GM23248 (cell line): Measurements from ENCODE around the gene LRFN2.

ENCODE experiments used
- EZH2 ChIP-seq: fragments of 200-600 bp; sonication (generic); IDR thresholded peaks from 2 replicates; pipeline ENCODE4 v1.6.1; 2018; ENCODE audit warnings: antibody characterized with exemption, mild to moderate bottlenecking; ENCODE audit not compliant: insufficient read depth, poor library complexity, severe bottlenecking
- EZH2phosphoT487 ChIP-seq: fragments of 200-600 bp; sonication (generic); IDR thresholded peaks from 2 replicates; pipeline ENCODE4 v1.6.1; 2018; ENCODE audit warnings: antibody characterized with exemption, moderate library complexity, mild to moderate bottlenecking, low read depth; ENCODE audit not compliant: insufficient read depth

DNA sequence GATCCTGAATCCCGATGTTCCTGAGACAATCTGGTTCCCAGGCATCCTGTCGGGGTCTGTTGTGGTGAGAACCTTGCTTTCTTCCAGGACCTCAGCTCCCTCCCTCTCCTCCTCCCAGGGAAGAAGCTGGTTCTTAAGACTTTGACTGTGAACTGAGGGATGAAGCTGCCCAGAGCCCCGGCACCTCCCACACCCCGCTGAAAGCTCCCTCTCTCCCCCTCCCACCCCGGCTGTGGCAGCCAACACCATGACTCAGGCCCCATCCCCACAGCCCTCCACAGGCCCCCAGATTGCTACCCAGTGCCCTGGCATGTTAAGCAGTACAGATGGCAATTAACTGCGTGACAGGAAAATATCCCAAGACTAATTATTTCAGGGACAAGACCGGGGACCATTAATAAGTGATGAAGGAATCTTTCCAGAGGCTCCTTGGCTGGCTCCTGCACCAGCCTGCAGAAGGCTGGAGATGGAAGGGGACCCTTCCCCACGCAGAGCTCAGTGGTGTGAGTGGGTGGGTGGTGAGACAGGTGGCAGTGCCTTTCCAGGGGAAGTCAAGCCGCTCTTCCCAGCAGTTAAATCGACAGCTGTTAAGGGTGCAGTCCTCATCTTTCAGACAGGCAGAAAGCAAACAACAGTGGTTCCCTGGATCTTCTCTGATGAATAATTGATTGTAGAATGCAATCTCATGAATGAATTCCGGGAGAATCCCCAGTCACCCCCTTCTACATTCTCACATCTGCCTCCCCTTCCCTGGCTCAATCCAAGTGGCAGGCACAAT, 237.9 kb downstream of the LRFN2 start:
- TF ChIP-seq EZH2 (no peak), EZH2phosphoT487 (no peak)
